Neural cell (in vitro differentiated cells): ENCODE measurements around the gene MAG. TPM values are rescaled to one million over a fixed set of nuclear protein-coding genes. Genes with fewer than 3 reads are reported as not detected.

Experiments
- H2AFZ ChIP-seq: fragments of 200-600, 300-800 bp; sonication (generic), shearing (Covaris generic); 2 replicates; pipeline ENCODE4 v1.6.0; 2014; ENCODE audit warnings: low read depth, mild to moderate bottlenecking, antibody characterized with exemption, low read length, moderate library complexity
- H3F3A ChIP-seq: fragments of 200-600 bp; shearing (Covaris generic); 2 replicates; pipeline ENCODE4 v1.6.1; 2016; ENCODE audit warnings: mild to moderate bottlenecking, moderate library complexity, mixed read lengths, antibody characterized with exemption, low read length; ENCODE audit not compliant: insufficient read depth, poor library complexity, severe bottlenecking
- H3K27ac ChIP-seq: fragments of 200-600, 300-800 bp; sonication (generic), shearing (Covaris generic); 2 replicates; pipeline ENCODE4 v1.5.1; 2014; ENCODE audit warnings: mild to moderate bottlenecking, low read length, moderate library complexity
- H3K27me3 ChIP-seq: fragments of 300-800, 200-600 bp; sonication (generic), shearing (Covaris generic); 2 replicates; pipeline ENCODE4 v1.6.0; 2014; ENCODE audit warnings: mild to moderate bottlenecking, low read depth, low read length, moderate library complexity; ENCODE audit not compliant: insufficient read depth
- H3K36me3 ChIP-seq: fragments of 300-800, 200-600 bp; sonication (generic), shearing (Covaris generic); 2 replicates; pipeline ENCODE4 v1.5.1; 2014; ENCODE audit warnings: mild to moderate bottlenecking, antibody characterized with exemption, low read length, moderate library complexity; ENCODE audit not compliant: insufficient read depth
- H3K4me2 ChIP-seq: fragments of 300-800, 200-600 bp; sonication (generic), shearing (Covaris generic); 2 replicates; pipeline ENCODE4 v1.6.0; 2014; ENCODE audit warnings: mild to moderate bottlenecking, low read length
- H3K4me3 ChIP-seq: fragments of 300-800, 200-600 bp; sonication (generic), shearing (Covaris generic); 2 replicates; pipeline ENCODE4 v1.5.1; 2014; ENCODE audit warnings: mild to moderate bottlenecking, low read length, moderate library complexity
- H3K79me2 ChIP-seq: fragments of 200-600 bp; shearing (Covaris generic); replicated peaks from 2 replicates; pipeline ENCODE4 v1.6.0; 2014; ENCODE audit warnings: mild to moderate bottlenecking, low read length, moderate library complexity; ENCODE audit not compliant: insufficient read depth
- H3K9ac ChIP-seq: fragments of 300-800, 200-600 bp; sonication (generic), shearing (Covaris generic); 2 replicates; pipeline ENCODE4 v1.6.1; 2016; ENCODE audit warnings: mild to moderate bottlenecking, low read length, mixed read lengths
- H3K9me2 ChIP-seq: fragments of 200-600 bp; shearing (Covaris generic); 2 replicates; pipeline ENCODE4 v1.6.1; 2016; ENCODE audit warnings: mild to moderate bottlenecking, low read length, mixed read lengths; ENCODE audit not compliant: insufficient read depth
- H3K9me3 ChIP-seq: fragments of 200-600, 300-800 bp; sonication (generic), shearing (Covaris generic); 2 replicates; pipeline ENCODE4 v1.6.1; 2016; ENCODE audit warnings: mild to moderate bottlenecking, mixed run types, low read length, moderate library complexity, mixed read lengths
- H4K20me1 ChIP-seq: fragments of 200-600 bp; shearing (Covaris generic); 2 replicates; pipeline ENCODE4 v1.6.1; 2016; ENCODE audit warnings: mild to moderate bottlenecking, mixed run types; ENCODE audit not compliant: insufficient read depth
- EP300 ChIP-seq: fragments of 450-650 bp; conservative IDR thresholded peaks from 2 replicates; pipeline ENCODE4 v1.6.1; 2014; ENCODE audit warnings: antibody characterized with exemption, mild to moderate bottlenecking, moderate library complexity; ENCODE audit not compliant: poor library complexity, severe bottlenecking
- EZH2 ChIP-seq: fragments of 200-600, 300-800 bp; shearing (Covaris generic), sonication (generic); IDR thresholded peaks from 2 replicates; pipeline ENCODE4 v1.6.1; 2014; ENCODE audit warnings: antibody characterized with exemption, low read length, borderline replicate concordance, mild to moderate bottlenecking; ENCODE audit not compliant: insufficient read depth, poor library complexity, severe bottlenecking
- MXI1 ChIP-seq: fragments of 450-650 bp; conservative IDR thresholded peaks from 2 replicates; pipeline ENCODE4 v1.6.1; 2014; ENCODE audit warnings: antibody characterized with exemption, mild to moderate bottlenecking; ENCODE audit not compliant: poor library complexity, severe bottlenecking
- POLR2AphosphoS5 ChIP-seq: IDR thresholded peaks from 2 replicates; pipeline ENCODE4 v1.6.1; 2012
- RAD21 ChIP-seq: fragments of 450-650 bp; conservative IDR thresholded peaks from 2 replicates; pipeline ENCODE4 v1.6.1; 2014; ENCODE audit warnings: antibody characterized with exemption, mild to moderate bottlenecking, moderate library complexity
- SMC3 ChIP-seq: fragments of 450-650 bp; conservative IDR thresholded peaks from 2 replicates; pipeline ENCODE4 v1.6.1; 2014; ENCODE audit warnings: antibody characterized with exemption, mild to moderate bottlenecking, moderate library complexity; ENCODE audit not compliant: poor library complexity
- TAF1 ChIP-seq: IDR thresholded peaks from 2 replicates; pipeline ENCODE4 v1.6.1; 2012; ENCODE audit warnings: low read depth
- polyA plus RNA-seq: library from polyadenylated mRNA; depleted of rRNA; stranded (reverse); fragments of >200 nt; gene quantifications from 2 replicates; pipeline ENCODE4 v1.2.3, GENCODE V29; 2014
- TF ChIP-seq, protein P1 (sequence below): IDR thresholded peaks from 2 replicates; pipeline ENCODE4 v1.6.1; 2012; ENCODE audit warnings: borderline replicate concordance
- TF ChIP-seq, protein P2 (sequence below): fragments of 450-650 bp; IDR thresholded peaks from 2 replicates; pipeline ENCODE4 v1.5.1; 2014; ENCODE audit warnings: antibody characterized with exemption, mild to moderate bottlenecking, moderate library complexity; ENCODE audit not compliant: poor library complexity, severe bottlenecking

MAG gene
- polyA plus RNA-seq, 1 donor from 2014 or later, result not detected

DNA sequence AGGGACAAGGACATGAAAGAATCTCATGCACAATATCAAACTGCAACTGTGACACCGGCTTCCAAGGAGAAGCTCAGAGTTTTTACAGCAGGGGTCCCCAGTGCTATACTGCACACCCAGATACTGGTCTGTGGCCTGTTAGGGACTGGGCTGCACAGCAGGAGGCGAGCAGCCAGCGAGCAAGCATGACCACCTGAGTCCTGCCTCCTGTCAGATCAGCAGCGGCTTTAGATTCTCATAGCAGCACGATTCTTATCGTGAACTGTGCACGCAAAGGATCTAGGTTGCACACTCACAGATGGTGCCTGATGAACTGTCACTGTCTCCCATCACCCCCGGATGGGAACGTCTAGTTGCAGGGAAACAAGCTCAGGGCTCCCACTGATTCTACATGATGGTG is 23.9 kb downstream of the MAG start:
- Histone ChIP-seq H3F3A (no peaks in the 10 kb centered on the region), H3K27ac (no peak overlapping the region), H3K36me3 (no peaks in the 10 kb centered on the region), H4K20me1 (no peaks in the 10 kb centered on the region), H3K9ac (no peak overlapping the region), H3K27me3 (no peaks in the 10 kb centered on the region), H3K9me3 (no peaks in the 10 kb centered on the region), H3K79me2 (no peaks in the 10 kb centered on the region), H2AFZ (no peak overlapping the region), H3K9me2 (no peaks in the 10 kb centered on the region), H3K4me2 (no peak overlapping the region), H3K4me3 (no peak overlapping the region)
- no peak for TF ChIP-seq EZH2

DNA sequence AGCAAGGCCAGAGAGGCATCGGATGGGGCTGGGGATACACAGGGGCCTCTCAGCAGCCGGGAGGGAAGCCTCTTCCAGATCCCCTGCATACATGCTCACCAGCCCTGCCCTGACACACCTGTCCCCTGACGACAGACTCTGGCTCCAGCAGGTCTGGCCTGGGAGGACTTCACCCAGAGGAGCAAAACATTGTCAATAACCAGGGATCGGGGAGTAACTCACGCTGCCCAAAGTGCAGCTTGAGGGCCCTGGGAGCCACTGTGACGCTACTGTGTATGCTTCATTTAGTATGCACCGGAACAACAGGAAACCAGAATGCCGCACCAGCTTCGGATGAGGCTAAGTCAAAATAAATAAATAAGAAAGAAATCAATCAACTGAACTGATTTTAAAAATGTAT is 24.6 kb downstream of the MAG start:
- no peaks in the 10 kb centered on the region for H4K20me1 ChIP-seq
- H3F3A ChIP-seq, result no peaks in the 10 kb centered on the region
- H2AFZ ChIP-seq, result no peak overlapping the region
- H3K27me3 ChIP-seq, result no peaks in the 10 kb centered on the region
- no peaks in the 10 kb centered on the region for H3K36me3 ChIP-seq
- H3K9me2 ChIP-seq, result no peaks in the 10 kb centered on the region
- H3K9ac ChIP-seq, result no peak overlapping the region
- TF ChIP-seq, protein P1, sequence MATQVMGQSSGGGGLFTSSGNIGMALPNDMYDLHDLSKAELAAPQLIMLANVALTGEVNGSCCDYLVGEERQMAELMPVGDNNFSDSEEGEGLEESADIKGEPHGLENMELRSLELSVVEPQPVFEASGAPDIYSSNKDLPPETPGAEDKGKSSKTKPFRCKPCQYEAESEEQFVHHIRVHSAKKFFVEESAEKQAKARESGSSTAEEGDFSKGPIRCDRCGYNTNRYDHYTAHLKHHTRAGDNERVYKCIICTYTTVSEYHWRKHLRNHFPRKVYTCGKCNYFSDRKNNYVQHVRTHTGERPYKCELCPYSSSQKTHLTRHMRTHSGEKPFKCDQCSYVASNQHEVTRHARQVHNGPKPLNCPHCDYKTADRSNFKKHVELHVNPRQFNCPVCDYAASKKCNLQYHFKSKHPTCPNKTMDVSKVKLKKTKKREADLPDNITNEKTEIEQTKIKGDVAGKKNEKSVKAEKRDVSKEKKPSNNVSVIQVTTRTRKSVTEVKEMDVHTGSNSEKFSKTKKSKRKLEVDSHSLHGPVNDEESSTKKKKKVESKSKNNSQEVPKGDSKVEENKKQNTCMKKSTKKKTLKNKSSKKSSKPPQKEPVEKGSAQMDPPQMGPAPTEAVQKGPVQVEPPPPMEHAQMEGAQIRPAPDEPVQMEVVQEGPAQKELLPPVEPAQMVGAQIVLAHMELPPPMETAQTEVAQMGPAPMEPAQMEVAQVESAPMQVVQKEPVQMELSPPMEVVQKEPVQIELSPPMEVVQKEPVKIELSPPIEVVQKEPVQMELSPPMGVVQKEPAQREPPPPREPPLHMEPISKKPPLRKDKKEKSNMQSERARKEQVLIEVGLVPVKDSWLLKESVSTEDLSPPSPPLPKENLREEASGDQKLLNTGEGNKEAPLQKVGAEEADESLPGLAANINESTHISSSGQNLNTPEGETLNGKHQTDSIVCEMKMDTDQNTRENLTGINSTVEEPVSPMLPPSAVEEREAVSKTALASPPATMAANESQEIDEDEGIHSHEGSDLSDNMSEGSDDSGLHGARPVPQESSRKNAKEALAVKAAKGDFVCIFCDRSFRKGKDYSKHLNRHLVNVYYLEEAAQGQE, result no peak
- TF ChIP-seq RAD21 (no peak), SMC3 (no peak), POLR2AphosphoS5 (no peak)
- TF ChIP-seq, protein P2, sequence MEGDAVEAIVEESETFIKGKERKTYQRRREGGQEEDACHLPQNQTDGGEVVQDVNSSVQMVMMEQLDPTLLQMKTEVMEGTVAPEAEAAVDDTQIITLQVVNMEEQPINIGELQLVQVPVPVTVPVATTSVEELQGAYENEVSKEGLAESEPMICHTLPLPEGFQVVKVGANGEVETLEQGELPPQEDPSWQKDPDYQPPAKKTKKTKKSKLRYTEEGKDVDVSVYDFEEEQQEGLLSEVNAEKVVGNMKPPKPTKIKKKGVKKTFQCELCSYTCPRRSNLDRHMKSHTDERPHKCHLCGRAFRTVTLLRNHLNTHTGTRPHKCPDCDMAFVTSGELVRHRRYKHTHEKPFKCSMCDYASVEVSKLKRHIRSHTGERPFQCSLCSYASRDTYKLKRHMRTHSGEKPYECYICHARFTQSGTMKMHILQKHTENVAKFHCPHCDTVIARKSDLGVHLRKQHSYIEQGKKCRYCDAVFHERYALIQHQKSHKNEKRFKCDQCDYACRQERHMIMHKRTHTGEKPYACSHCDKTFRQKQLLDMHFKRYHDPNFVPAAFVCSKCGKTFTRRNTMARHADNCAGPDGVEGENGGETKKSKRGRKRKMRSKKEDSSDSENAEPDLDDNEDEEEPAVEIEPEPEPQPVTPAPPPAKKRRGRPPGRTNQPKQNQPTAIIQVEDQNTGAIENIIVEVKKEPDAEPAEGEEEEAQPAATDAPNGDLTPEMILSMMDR, result no peak
- no peak overlapping the region for H3K27ac ChIP-seq
- no peaks in the 10 kb centered on the region for H3K79me2 ChIP-seq
- H3K4me2 ChIP-seq, result no peak overlapping the region
- H3K9me3 ChIP-seq, result no peaks in the 10 kb centered on the region
- no peak overlapping the region for H3K4me3 ChIP-seq

DNA sequence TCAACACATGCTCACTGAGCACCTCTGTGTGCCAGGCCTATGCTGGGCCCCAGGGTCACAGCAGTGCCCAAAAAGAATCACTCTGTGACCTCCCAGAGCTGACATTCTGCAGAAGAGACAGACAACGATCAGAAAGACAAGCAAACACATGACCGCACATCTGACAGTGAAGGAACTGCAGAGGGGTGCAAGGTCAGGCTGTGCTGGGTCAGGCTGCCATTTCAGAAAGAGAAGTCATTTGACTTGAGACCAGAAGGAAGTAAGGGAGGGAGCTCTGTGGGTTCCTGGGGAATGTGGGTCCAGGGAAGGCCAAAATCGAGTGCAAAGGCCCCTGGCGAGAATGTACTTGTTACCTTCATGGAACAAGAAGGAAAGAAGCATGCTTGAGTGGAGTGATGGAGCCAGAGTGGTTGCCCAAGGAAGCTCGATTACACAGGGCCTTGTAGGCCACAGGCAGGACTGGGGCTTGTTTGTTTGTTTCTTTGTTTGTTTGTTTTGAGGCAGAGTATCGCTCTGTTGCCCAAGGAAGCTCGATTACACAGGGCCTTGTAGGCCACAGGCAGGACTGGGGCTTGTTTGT is 25.6 kb downstream of the MAG start:
- TF ChIP-seq, protein P2, result no peak
- TF ChIP-seq, protein P1, result no peak
- TF ChIP-seq POLR2AphosphoS5, result no peak
- no peak for TF ChIP-seq SMC3
- TF ChIP-seq RAD21, result no peak
- TF ChIP-seq EZH2, result no peak
- no peak for TF ChIP-seq TAF1
- TF ChIP-seq MXI1, result no peak
- no peak for TF ChIP-seq EP300
- H3K9ac ChIP-seq, result no peak overlapping the region

More for the DNA sequence above, 25.6 kb downstream of the MAG start:
- no peaks in the 10 kb centered on the region for H3K9me3 ChIP-seq
- no peak overlapping the region for H3K27ac ChIP-seq
- no peak overlapping the region for H3K4me3 ChIP-seq
- no peaks in the 10 kb centered on the region for H3K9me2 ChIP-seq
- no peaks in the 10 kb centered on the region for H3F3A ChIP-seq
- no peak overlapping the region for H2AFZ ChIP-seq
- no peaks in the 10 kb centered on the region for H3K27me3 ChIP-seq
- H4K20me1 ChIP-seq, result no peaks in the 10 kb centered on the region
- no peaks in the 10 kb centered on the region for H3K79me2 ChIP-seq
- no peaks in the 10 kb centered on the region for H3K36me3 ChIP-seq
- H3K4me2 ChIP-seq, result no peak overlapping the region
